Testis (tissue), 5 donors: ENCODE data around the gene RTBDN. TPM values are rescaled to one million over a fixed set of nuclear protein-coding genes. Genes with fewer than 3 reads are reported as not detected.

Source experiments
- DNase-seq: peaks from one replicate; pipeline ENCODE4 v3.0.0-alpha.2; 2019
- H3K27ac ChIP-seq, 2 donors: fragments of 200-600 bp; sonication (generic); one replicate each; pipeline ENCODE4 v1.5.1; 2019
- H3K27me3 ChIP-seq: fragments of 200-600 bp; sonication (generic); one replicate; pipeline ENCODE4 v1.5.1; 2019
- H3K36me3 ChIP-seq: fragments of 200-600 bp; sonication (generic); one replicate; pipeline ENCODE4 v1.5.1; 2017; ENCODE audit warnings: low read depth; ENCODE audit errors: missing control alignments
- H3K4me1 ChIP-seq: fragments of 200-600 bp; sonication (generic); one replicate; pipeline ENCODE4 v1.5.1; 2019
- H3K4me3 ChIP-seq, 2 donors: fragments of 200-600 bp; sonication (generic); one replicate each; pipeline ENCODE4 v1.5.1; 2017 to 2019
- H3K9me3 ChIP-seq: fragments of 200-600 bp; sonication (generic); one replicate; pipeline ENCODE4 v1.5.1; 2017
- CTCF ChIP-seq, 3 experiments: fragments of 450-650 bp in 2 of 3; fragments of 200-600 bp in 1 of 3; sonication (generic) in 1 of 3; IDR thresholded peaks; one replicate each; pipeline ENCODE4 v1.5.1; 2016 to 2019; ENCODE audit warnings: antibody characterized with exemption in 3 of 3, mild to moderate bottlenecking in 2 of 3, moderate library complexity in 1 of 3
- POLR2A ChIP-seq: fragments of 450-650 bp; IDR thresholded peaks from one replicate; pipeline ENCODE4 v1.6.1; 2017; ENCODE audit warnings: antibody characterized with exemption, mild to moderate bottlenecking, moderate library complexity
- WGBS, 2 donors: methylation state at CpG; one replicate each; pipeline ENCODE4 v1.1.5; 2018; 5-methylcytosine and 5-hydroxymethylcytosine counted together
- intact Hi-C: fragments of 100-400 bp; cut with DNase I; formaldehyde crosslinking; loops from one replicate; pipeline ENCODE4 v1.15.1; 2023; ENCODE audit warnings: low total_unique reads
- long read RNA-seq, 2 donors: transcript quantifications; one replicate each; lab custom pipeline, GENCODE V29; 2026
- polyA plus RNA-seq: library from polyadenylated mRNA; stranded (reverse); fragments of 350-450 nt; fragmentation: Illumina TruSeq; extraction: RNeasy Lipid Tissue Mini Kit (QIAGEN cat#74804); gene quantifications from one replicate; pipeline ENCODE4 v1.2.3, GENCODE V29; 2014; ENCODE audit warnings: low read depth, low replicate concordance; ENCODE audit not compliant: insufficient read depth
- total RNA-seq, 2 donors: library from RNA; depleted of rRNA; stranded (reverse); fragments of >200 nt; gene quantifications; one replicate each; pipeline ENCODE4 v1.2.3, GENCODE V29; 2016

The RTBDN gene
- 1 to 10 TPM; 3.8 to 5.1 TPM for total RNA-seq
- polyA plus RNA-seq, result 3.7 TPM
- long read RNA-seq, donor 1, result 0 reads
- long read RNA-seq, donor 2, result 0 reads

DNA sequence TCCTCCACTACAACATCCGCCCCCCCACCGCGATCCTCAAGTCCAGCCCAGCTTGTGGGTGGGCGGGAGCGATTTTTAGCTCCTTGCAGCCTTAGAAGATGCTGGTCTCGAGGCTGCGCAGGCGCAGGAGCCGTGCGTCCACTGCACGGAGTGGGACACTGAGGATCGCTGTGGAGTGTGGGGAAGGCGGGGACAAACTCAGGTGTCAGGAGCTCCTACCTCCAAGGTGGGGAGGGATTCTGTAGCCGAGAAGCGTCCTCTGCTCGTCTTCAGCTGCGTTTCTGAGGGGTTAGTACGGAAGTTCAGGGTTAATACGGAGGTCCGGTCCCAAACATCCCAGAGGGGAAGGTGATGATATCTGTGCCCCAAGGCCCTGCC lies at the start of gene RTBDN:
Gene RTBDN (minus strand): TSS at position 14 of the 378 bp plus-strand sequence. CDS start 4,600 bp downstream, outside the sequence.
- intact Hi-C loops, result no loop called here
- no peaks in the 10 kb centered on the region for H3K9me3 ChIP-seq
- H3K36me3 ChIP-seq, result no peaks in the 10 kb centered on the region
- peaks cover 5% of the 10 kb centered on the region for H3K4me1 ChIP-seq
- 2 to 7% methylated on average over 20 of the region's 20 CpGs for WGBS, 2 donors
- no peak for DNase-seq
- H3K4me3 ChIP-seq, result peak within 1 kb of the TSS; percentile 29 to 36
- no peak for TF ChIP-seq CTCF (IDR thresholded peaks at IDR 0.05)
- TF ChIP-seq POLR2A, result no peak
- no peak within 1 kb of the TSS for H3K27ac ChIP-seq
- peaks cover 6% of the 10 kb centered on the region for H3K27me3 ChIP-seq

GRCh38 chr19:12882589-12882988 lies 48.2 kb upstream of the RTBDN start:
- no peak for DNase-seq
- Histone ChIP-seq H3K27me3 (no peaks in the 10 kb centered on the region), H3K4me1 (peaks cover 8% of the 10 kb centered on the region), H3K9me3 (no peaks in the 10 kb centered on the region), H3K36me3 (no peaks in the 10 kb centered on the region), H3K4me3 (no peak overlapping the region), H3K27ac (no peak overlapping the region)
- TF ChIP-seq CTCF (IDR thresholded peaks at IDR 0.05) (no peak), POLR2A (no peak)
- intact Hi-C loops, result no loop called here
- WGBS, 2 donors, result 86 to 90% methylated on average over 2 to 3 of the region's 3 CpGs

- peak within 1 kb of the TSS; percentile 67 to 86 for H3K27ac ChIP-seq
- peak; percentile 96 for DNase-seq
- H3K4me1 ChIP-seq, result peaks cover 8% of the 10 kb centered on the region
- TF ChIP-seq CTCF (IDR thresholded peaks at IDR 0.05) (no peak), POLR2A (peak; percentile 11)
- H3K9me3 ChIP-seq, result no peaks in the 10 kb centered on the region
- H3K36me3 ChIP-seq, result no peaks in the 10 kb centered on the region
- H3K4me3 ChIP-seq, result peak within 1 kb of the TSS; percentile 63 to 78
- H3K27me3 ChIP-seq, result no peaks in the 10 kb centered on the region
- WGBS, 2 donors, result 1 to 2% methylated on average over 16 to 36 of the region's 38 CpGs
- intact Hi-C loops, result no loop called here
Measured at GRCh38 chr19:12881172-12881808, 46.9 kb upstream of the RTBDN start, which contains the start of gene DNASE2. DNASE2 (minus strand) TSS chr19:12881449; CDS start chr19:12881375, 74 bp downstream.

GRCh38 chr19:12880551-12881171 lies 46.3 kb upstream of the RTBDN start:
- intact Hi-C loops, result no loop called here
- no peaks in the 10 kb centered on the region for H3K36me3 ChIP-seq
- H3K4me3 ChIP-seq, result peak overlapping the region; percentile 63 to 78
- peaks cover 6% of the 10 kb centered on the region for H3K4me1 ChIP-seq
- WGBS, 2 donors, result 11 to 13% methylated on average over 28 to 29 of the region's 29 CpGs
- DNase-seq, result peak; percentile 41
- H3K27ac ChIP-seq, result peak overlapping the region; percentile 67 to 86
- no peaks in the 10 kb centered on the region for H3K27me3 ChIP-seq
- no peaks in the 10 kb centered on the region for H3K9me3 ChIP-seq
- TF ChIP-seq CTCF (IDR thresholded peaks at IDR 0.05) (no peak), POLR2A (no peak)
